Stimulated activated CD4-positive, alpha-beta T cell treated with anti-CD3 and anti-CD28 coated beads, TNF-alpha, amount 100 ng/mL, for 48 hours (primary cell): ENCODE data around the gene LRMDA.
"Not testable (repeated sequence)": the region's sequence is repeated elsewhere in the genome, so short reads cannot be mapped to it uniquely, and the experiment has no call there.

Experiments
- DNase-seq, 3 donors: peaks; one replicate each; pipeline ENCODE4 v3.0.0-alpha.2; 2020; ENCODE audit warnings: low read depth in 3 of 3

Gene LRMDA

GRCh38 chr10:76584466-76584865 is 1153.0 kb downstream of the LRMDA start:
- not testable (repeated sequence) for DNase-seq
